Glutamatergic neuron (in vitro differentiated cells): ENCODE results near the gene EMCN. TPM values are rescaled to one million over a fixed set of nuclear protein-coding genes. Genes with fewer than 3 reads are reported as not detected.

ENCODE experiments used
- DNase-seq: peaks from one replicate; pipeline ENCODE4 v3.0.0; 2022
- H3K27ac Mint-ChIP-seq: one replicate; pipeline ENCODE4 v1.8.0; 2020; ENCODE audit warnings: mild to moderate bottlenecking, mixed read lengths, inconsistent platforms; ENCODE audit not compliant: unreplicated experiment
- H3K27me3 Mint-ChIP-seq: one replicate; pipeline ENCODE4 v1.8.0; 2020; ENCODE audit warnings: mild to moderate bottlenecking, moderate library complexity, mixed read lengths, inconsistent platforms; ENCODE audit not compliant: unreplicated experiment
- H3K36me3 Mint-ChIP-seq: one replicate; pipeline ENCODE4 v1.8.0; 2020; ENCODE audit warnings: mild to moderate bottlenecking, mixed read lengths, inconsistent platforms; ENCODE audit not compliant: unreplicated experiment
- H3K4me1 Mint-ChIP-seq: one replicate; pipeline ENCODE4 v1.8.0; 2020; ENCODE audit warnings: mild to moderate bottlenecking, low read depth, mixed read lengths, inconsistent platforms; ENCODE audit not compliant: unreplicated experiment
- H3K4me3 Mint-ChIP-seq: one replicate; pipeline ENCODE4 v1.8.0; 2020; ENCODE audit warnings: mild to moderate bottlenecking, mixed read lengths, inconsistent platforms; ENCODE audit not compliant: unreplicated experiment
- H3K9me3 Mint-ChIP-seq: one replicate; pipeline ENCODE4 v1.8.0; 2020; ENCODE audit warnings: mild to moderate bottlenecking, moderate library complexity, mixed read lengths, inconsistent platforms; ENCODE audit not compliant: unreplicated experiment
- CTCF ChIP-seq: fragments of 200-600 bp; sonication (generic); IDR thresholded peaks from one replicate; pipeline ENCODE4 v1.5.0; 2021; ENCODE audit not compliant: partially characterized antibody, unreplicated experiment
- total RNA-seq: library from RNA; stranded (reverse); fragmentation: NEBNext Ultra II Directional; extraction: Animal tissue kit (Norgen Biotek cat#: 25700); gene quantifications from one replicate; pipeline ENCODE4 v1.2.1, GENCODE V29; 2021; ENCODE audit not compliant: unreplicated experiment

EMCN gene
- total RNA-seq, 1 donor from 2014 or later = not detected

- no peaks in the 10 kb centered on the region for H3K27me3 Mint-ChIP-seq
- no peaks in the 10 kb centered on the region for H3K36me3 Mint-ChIP-seq
- TF ChIP-seq CTCF = no peak
- H3K4me1 Mint-ChIP-seq = peaks cover 4% of the 10 kb centered on the region
- no peaks in the 10 kb centered on the region for H3K9me3 Mint-ChIP-seq
- no peak overlapping the region for H3K27ac Mint-ChIP-seq
- H3K4me3 Mint-ChIP-seq = no peak overlapping the region
- DNase-seq = no peak
Observed at GRCh38 chr4:100424376-100424775, 93.4 kb downstream of the EMCN start.

DNA sequence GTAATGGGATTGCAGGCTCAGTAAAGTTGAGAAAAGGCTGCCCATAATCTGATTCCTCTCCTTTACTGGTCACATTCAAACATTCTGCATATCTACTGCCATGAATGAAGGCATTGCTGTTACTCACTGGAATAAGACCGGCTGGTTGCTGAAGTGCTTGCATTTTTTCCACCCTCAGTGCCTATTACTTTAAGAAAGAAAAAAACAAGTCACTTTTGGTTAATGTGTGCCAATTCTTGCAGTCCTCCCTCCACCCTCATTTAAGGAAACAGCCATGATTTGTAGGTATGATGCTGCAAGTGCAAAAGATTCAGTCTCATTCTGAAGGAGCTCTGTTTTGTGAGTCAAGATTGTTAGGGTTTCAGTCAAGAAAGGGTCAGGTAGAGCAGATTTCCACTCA lies 94.9 kb downstream of the EMCN start:
- no peak for DNase-seq
- H3K4me3 Mint-ChIP-seq = no peak overlapping the region
- no peaks in the 10 kb centered on the region for H3K9me3 Mint-ChIP-seq
- no peak for TF ChIP-seq CTCF
- no peak overlapping the region for H3K27ac Mint-ChIP-seq
- no peaks in the 10 kb centered on the region for H3K27me3 Mint-ChIP-seq
- peaks cover 4% of the 10 kb centered on the region for H3K4me1 Mint-ChIP-seq
- H3K36me3 Mint-ChIP-seq = no peaks in the 10 kb centered on the region

DNA sequence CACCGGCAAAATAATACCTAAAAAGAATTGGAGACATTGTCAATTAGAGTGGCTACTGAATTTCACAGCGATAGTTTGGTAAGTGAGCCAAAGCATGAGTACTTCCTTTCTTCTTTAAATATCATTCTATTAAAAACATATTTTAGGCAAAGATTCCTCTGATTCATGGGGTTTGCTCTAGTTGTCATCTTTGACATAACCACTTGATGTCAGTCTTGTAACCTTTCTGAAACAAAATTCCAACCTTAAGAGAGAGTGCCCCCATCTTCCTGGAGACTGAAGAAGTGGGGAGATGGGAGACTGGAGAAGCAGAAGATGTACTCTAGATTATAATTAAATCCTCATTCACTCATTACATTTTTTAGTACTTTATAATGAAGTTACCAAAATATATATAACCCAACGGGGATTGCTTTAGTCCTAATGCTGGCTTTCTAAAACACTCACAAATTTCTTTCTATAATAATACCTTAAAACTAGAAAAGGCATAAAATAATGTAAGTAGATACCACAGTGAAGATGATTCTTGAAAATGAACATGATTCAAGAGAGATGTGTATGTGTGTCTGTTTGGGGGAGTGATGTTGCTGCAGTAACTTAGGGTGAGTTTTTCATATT lies 96.4 kb downstream of the EMCN start:
- H3K27me3 Mint-ChIP-seq = no peaks in the 10 kb centered on the region
- DNase-seq = no peak
- no peak overlapping the region for H3K4me3 Mint-ChIP-seq
- H3K36me3 Mint-ChIP-seq = no peaks in the 10 kb centered on the region
- peak; percentile 36 for TF ChIP-seq CTCF
- H3K9me3 Mint-ChIP-seq = no peaks in the 10 kb centered on the region
- H3K27ac Mint-ChIP-seq = no peak overlapping the region
- peaks cover 4% of the 10 kb centered on the region for H3K4me1 Mint-ChIP-seq

GRCh38 chr4:100420571-100420970 lies 97.3 kb downstream of the EMCN start:
- Mint-ChIP-seq H3K27me3 (no peaks in the 10 kb centered on the region), H3K4me3 (no peak overlapping the region), H3K36me3 (no peaks in the 10 kb centered on the region), H3K9me3 (no peaks in the 10 kb centered on the region), H3K27ac (no peak overlapping the region), H3K4me1 (peaks cover 4% of the 10 kb centered on the region)
- no peak for TF ChIP-seq CTCF
- no peak for DNase-seq

GRCh38 chr4:100417565-100417964 lies 100.3 kb downstream of the EMCN start:
- H3K9me3 Mint-ChIP-seq = no peaks in the 10 kb centered on the region
- no peaks in the 10 kb centered on the region for H3K27me3 Mint-ChIP-seq
- H3K36me3 Mint-ChIP-seq = no peaks in the 10 kb centered on the region
- no peak for TF ChIP-seq CTCF
- H3K4me1 Mint-ChIP-seq = peaks cover 4% of the 10 kb centered on the region
- no peak for DNase-seq
- H3K4me3 Mint-ChIP-seq = no peak overlapping the region
- no peak overlapping the region for H3K27ac Mint-ChIP-seq
